ENCODE results near the gene FADS3.

DNA sequence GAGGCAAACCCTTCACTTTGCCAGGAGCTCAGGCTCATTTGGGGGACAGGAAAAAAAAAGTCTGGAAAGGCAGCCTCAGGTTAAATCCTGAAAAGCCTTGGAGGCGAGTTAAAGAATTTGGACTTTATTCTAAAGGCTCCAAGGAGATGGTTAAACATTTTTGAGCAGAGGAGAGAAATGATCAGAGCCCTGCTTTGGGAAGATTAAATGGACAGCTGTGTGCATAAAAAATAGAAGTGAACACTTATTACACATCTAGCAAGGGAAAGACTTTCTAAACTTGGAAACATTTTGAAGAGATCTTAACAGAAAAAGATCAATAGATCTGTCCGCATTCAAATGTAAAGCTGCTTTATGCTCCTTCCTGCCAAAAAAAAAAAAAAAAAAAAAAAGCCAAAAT lies 34.4 kb upstream of the FADS3 start:
- TF ChIP-seq, protein P1, sequence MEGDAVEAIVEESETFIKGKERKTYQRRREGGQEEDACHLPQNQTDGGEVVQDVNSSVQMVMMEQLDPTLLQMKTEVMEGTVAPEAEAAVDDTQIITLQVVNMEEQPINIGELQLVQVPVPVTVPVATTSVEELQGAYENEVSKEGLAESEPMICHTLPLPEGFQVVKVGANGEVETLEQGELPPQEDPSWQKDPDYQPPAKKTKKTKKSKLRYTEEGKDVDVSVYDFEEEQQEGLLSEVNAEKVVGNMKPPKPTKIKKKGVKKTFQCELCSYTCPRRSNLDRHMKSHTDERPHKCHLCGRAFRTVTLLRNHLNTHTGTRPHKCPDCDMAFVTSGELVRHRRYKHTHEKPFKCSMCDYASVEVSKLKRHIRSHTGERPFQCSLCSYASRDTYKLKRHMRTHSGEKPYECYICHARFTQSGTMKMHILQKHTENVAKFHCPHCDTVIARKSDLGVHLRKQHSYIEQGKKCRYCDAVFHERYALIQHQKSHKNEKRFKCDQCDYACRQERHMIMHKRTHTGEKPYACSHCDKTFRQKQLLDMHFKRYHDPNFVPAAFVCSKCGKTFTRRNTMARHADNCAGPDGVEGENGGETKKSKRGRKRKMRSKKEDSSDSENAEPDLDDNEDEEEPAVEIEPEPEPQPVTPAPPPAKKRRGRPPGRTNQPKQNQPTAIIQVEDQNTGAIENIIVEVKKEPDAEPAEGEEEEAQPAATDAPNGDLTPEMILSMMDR (IDR thresholded peaks at IDR 0.05), result no peak
- no peak for TF ChIP-seq POLR2A (IDR thresholded peaks at IDR 0.05)
